Stimulated activated CD8-positive, alpha-beta memory T cell treated with anti-CD3 and anti-CD28 coated beads, Interleukin-4, amount 100 ng/mL, for 1 hour (primary cell): ENCODE data around the gene TAF1B.
"Not testable (repeated sequence)": the region's sequence is repeated elsewhere in the genome, so short reads cannot be mapped to it uniquely, and the experiment has no call there.

Experiments used
- DNase-seq, 2 donors: peaks; one replicate each; pipeline ENCODE4 v3.0.0-alpha.2; 2020; ENCODE audit warnings: low read depth in 2 of 2, low spot score in 1 of 2

The TAF1B gene

GRCh38 chr2:9879455-9880194, 36.4 kb downstream of the TAF1B start:
- DNase-seq = no peak

DNA sequence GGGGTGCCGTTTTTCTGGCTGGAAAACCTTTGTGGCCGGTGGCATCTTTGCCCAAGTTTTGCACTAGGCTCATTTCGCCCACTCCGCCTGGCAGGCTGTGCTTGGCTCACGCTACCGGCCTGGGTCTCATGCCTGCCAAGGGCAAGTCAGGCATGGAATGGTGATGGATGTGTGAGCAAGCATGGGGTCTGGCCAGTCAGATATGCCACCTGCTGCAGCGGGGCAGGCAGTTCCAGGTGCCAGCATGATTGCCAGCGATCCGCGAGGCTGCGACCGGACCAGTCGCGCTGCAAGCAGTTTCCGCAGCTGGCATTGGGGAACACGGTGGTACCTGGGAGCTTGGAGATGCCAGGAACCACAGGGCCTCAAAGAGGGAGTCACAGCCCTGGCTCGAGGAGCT, 40.6 kb downstream of the TAF1B start:
- DNase-seq = no peak

DNA sequence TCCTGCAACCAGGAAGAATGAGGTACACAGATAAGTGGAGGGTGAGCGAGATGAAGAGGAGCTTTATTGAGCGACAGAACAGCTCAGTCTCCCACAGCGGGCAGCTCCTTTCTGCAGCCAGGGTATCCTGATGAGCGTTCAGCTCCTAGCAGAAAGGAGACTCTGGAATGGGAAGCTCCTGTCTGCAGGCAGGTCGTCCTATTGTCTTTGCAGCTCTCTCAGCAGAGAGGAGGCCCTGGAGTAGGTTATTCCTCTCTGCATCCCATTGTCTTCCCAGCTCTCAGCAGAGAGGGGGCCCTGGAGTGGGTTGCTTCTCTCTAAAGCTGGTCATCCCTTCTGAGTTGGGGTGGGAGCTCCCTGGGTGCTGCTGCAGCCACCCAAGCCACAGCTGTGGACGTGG, 41.2 kb downstream of the TAF1B start:
- no peak for DNase-seq

GRCh38 chr2:9885036-9885684, 41.9 kb downstream of the TAF1B start:
- DNase-seq = no peak

DNA sequence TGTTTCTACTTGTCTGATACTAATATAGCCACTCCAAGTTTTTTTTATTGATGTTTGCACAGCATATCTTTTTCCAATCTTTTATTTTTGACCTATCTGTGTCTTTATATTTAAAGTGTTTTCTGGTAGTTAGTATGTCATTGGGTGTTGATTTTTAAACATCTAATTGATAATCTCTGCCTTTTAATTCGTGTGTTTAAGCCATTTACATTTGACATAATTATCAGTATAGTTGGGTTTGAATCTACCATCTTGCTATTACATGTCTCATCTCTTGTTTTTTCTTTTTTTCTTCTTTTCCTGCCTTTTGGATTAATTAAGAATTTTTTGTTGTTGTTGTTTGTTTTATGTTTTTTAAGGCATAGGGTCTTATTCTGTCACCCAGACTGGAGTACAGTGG, 44.2 kb downstream of the TAF1B start:
- no peak for DNase-seq

- no peak for DNase-seq
Observed at GRCh38 chr2:9889812-9890261, 46.6 kb downstream of the TAF1B start.

GRCh38 chr2:9892236-9892635, 49.0 kb downstream of the TAF1B start:
- DNase-seq = no peak

- DNase-seq = no peak
Observed at GRCh38 chr2:9895669-9896590, 52.7 kb downstream of the TAF1B start.

DNA sequence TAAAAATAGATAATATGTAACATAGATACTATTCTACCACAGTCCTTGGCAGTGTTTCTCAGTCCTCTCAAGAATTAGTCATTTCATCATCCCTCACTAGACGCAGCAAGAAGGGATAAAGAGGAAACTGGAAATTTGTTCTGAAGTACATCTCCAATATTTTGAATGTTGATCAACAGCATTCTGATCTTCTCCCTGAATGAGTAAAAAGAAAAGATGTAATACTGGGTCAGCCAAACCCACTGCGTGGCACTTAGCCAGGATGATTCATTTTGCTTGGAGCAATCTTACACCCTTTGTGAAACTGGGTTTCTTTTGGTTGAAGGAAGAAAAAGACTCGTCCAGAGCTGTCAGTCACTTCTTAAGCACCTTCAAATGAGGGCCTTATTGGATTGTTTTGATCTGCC, 54.1 kb downstream of the TAF1B start:
- DNase-seq = no peak

- no peak for DNase-seq
Observed at GRCh38 chr2:9897846-9898245, 54.6 kb downstream of the TAF1B start.

DNA sequence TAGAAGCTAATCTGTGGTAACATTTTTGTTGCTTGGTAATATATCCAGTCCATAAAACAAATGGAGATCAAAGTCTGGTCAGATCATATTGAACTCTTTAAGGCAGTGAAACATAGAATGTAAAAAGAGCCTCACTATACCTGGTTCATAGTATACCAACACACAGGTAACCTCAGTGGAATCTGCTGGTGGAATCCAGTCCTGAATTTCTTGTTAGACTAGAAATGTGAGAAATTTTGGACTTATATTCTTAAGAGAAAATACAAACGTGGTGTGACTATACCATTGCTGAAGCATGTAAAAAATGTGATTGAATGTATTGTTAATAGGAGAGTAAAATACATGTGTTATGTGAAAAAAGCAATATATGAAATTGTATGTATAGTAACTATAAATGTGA, 62.1 kb downstream of the TAF1B start:
- DNase-seq = no peak

- DNase-seq = no peak
Observed at GRCh38 chr2:9907402-9907801, 64.1 kb downstream of the TAF1B start.

DNA sequence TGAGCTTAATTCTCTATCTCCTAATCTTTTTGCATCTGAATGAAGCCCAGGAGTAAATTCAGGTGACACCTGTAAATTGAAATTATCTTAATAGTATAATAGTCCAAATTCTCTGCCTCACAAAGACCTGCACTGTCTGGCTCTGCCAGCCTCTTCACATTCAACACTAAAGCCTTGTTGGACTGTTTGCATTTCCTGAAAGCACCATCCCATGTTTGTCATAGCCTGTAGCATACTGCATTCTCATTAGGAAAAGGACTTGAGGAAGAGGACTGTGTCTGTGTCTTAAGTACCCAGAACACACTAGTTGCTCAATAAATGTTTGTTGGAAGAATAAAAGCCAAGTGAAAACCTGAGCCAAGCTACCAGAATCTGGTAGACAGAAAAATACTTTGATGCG, 65.4 kb downstream of the TAF1B start:
- no peak for DNase-seq

- DNase-seq = no peak
Observed at GRCh38 chr2:9909106-9909505, 65.8 kb downstream of the TAF1B start.

GRCh38 chr2:9910699-9911098, 67.4 kb downstream of the TAF1B start:
- DNase-seq = no peak

DNA sequence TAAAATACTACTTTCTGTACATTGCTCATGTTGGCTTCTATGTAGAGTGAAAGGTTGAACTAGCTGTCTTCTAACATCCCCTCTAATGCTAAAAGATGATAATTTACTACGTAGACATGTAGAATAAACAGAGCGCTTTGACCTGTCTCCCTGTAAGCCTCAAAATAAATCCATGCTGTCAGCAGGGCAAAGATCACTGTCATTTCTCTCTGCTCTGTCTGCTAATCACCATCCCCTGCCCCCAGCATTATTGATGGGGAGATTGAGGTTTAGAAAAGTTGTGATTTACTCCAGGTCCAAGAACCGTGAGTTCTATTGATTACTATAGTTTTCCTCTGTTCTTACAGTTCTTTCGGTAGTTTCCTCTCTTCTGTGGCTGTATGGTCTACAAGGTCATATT, 69.2 kb downstream of the TAF1B start:
- no peak for DNase-seq

GRCh38 chr2:9914384-9915065, 71.3 kb downstream of the TAF1B start:
- no peak for DNase-seq

DNA sequence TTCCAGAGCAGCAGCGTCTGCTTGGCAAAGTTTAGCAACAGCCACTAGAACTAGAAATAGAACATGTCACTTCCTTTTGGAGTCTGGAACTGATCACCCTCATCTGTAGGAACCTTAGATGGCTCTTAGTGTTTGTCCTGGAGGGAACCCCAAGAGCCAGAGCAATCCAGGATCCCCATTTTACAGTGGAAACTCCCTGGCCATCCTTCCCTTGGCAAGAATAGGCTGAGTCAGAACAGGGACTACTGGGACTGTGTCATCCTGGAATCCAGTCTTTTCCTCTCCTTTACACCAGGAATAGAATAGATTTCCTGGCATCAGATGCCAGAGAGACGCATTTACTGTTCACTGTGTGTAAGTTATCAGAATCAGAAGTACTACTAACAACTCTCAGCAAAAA, 75.0 kb downstream of the TAF1B start:
- no peak for DNase-seq

DNA sequence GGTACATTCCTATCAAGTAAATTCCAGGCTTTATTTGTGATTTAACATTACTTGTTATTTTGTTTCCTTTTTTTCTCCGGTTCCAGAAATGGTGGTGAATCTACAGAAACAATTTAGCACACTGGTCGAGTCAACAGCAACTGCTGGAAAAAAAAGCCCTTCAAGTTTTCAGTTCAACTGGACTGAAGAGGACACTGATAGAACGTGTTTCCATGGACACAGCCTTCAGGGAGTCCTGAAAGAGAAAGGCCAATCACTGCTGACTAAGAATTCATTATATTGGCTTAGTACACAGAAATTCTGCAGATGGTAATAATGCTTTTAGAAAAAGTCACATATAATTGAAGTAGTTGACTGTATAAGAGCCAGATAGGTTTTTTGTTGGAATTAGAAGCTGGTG, 76.2 kb downstream of the TAF1B start:
- no peak for DNase-seq

DNA sequence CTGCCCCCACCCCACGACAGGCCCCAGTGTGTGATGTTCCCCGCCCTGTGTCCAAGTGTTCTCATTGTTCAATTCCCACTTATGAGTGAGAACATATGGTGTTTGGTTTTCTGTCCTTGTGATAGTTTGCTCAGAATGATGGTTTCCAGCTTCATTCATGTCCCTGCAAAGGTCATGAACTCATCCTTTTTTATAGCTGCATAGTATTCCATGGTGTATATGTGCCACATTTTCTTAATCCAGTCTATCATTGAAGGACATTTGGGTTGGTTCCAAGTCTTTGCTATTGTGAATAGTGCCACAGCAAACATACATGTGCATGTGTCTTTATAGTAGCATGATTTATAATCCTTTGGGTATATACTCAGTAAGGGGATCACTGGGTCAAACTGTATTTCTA, 83.7 kb downstream of the TAF1B start:
- not testable (repeated sequence) for DNase-seq

- DNase-seq = no peak
Observed at GRCh38 chr2:9937258-9937657, 94.0 kb downstream of the TAF1B start.
